ENCODE results near the gene SPATA13. TPM values are rescaled to one million over a fixed set of nuclear protein-coding genes. Genes with fewer than 3 reads are reported as not detected.

Gene SPATA13
- polyA plus RNA-seq, 5 donors: 11.2 to 14.2 (median 13.4) TPM

GRCh38 chr13:24276306-24276705, 115.8 kb downstream of the SPATA13 start:
- DNase-seq: no peak

- no peak for DNase-seq
Measured at GRCh38 chr13:24276861-24277260, 116.3 kb downstream of the SPATA13 start.

- no peak for DNase-seq
Measured at GRCh38 chr13:24277761-24278160, 117.2 kb downstream of the SPATA13 start.

DNA sequence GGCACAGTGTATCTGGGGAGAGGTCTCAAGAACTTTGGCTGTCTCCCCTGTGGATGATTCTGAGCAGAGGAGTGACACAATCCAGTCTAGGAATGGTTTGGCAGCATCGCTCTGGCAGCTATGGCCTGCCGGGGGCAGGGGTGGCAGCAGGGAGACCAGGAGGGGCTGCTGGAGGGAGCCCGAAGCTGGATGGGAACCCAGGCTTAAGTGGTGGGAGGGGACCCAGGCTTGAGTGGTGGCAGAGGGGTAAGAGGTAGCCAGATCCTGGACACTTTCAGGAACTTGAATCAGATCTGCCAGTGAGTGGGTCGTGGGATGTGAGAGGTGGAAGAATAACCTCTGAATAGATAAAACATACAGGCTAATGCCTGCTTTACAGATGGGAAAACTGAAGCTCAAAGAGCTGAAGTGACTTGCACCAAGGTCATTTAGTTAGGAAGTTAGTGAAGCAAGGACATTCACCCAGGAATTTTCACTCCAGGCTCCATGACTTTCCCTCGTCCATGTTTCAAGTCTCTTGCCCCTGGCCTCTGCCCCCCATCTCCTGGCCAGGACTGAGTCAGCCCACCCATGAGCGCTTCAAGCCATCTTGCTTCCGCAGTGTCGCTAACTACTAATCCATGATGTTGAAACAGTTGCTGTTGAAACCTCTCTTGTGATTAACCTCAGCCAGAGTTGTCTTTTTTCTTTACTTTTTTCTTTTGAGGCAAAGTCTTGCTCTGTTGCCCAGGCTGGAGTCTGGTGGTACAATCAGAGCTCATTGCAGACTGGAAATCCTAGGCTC, 119.0 kb downstream of the SPATA13 start:
- no peak for DNase-seq

GRCh38 chr13:24280720-24281119, 120.2 kb downstream of the SPATA13 start:
- no peak for DNase-seq

GRCh38 chr13:24281188-24282008, 120.9 kb downstream of the SPATA13 start:
- DNase-seq: no peak

- no peak for DNase-seq
Measured at GRCh38 chr13:24282256-24282655, 121.7 kb downstream of the SPATA13 start.

DNA sequence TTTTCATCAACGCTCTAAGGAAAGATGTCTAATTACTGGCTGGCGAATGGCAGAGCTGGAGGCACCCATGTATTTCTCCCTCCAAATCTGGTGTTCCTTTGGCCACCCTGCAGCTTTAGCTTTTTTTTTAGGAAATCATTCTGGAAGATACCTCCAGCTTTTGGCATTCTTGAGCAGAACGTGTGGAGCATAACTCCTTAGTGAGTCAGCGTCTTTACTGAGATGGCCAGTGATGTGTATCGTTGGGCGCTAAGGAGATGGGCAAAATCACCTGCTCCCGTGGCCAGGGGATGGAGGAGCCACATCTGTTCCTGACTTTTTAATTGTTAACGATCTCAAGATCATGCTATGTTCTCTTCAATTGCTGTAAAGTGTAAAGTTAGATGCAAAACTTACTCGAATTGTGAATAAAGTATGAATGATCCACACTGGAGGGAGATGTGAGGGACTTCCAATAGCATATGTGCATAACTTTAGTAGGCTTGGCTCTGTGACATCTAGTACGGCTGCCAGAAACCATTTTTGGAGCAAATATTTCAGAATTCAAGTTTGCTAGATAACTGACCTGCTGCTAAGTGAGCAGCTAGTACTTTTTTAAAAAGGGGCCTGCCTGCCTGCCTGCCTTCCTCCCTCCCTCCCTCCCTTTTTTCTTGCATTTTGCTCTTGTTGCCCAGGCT, 124.5 kb downstream of the SPATA13 start:
- DNase-seq: no peak

GRCh38 chr13:24286624-24287023, 126.1 kb downstream of the SPATA13 start:
- no peak for DNase-seq

DNA sequence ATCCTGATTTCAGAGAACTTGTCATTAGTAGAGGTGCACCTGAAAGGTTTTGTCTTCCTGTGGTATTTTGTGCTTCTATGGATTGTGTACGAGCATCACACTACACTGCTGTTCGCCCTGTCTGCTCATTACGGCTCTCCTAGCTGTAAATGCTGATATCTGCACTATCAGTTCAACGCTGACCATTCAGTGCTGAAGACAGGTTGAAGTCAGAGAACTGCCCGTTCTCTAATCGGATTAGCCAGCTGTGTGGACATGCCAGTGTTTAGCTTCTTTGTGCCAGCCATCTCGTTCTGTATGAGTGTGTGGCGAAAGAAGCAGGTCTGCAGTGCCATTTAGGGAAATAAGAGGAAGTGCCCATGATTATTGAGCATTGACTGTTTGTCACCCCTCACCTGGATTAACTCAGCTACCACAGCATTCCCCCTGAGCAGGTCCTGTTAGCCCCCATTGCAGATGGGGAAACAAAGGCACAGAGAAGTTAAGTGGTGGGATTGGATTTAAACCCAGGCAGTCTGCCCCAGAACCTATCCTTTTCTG, 127.3 kb downstream of the SPATA13 start:
- DNase-seq: no peak

DNA sequence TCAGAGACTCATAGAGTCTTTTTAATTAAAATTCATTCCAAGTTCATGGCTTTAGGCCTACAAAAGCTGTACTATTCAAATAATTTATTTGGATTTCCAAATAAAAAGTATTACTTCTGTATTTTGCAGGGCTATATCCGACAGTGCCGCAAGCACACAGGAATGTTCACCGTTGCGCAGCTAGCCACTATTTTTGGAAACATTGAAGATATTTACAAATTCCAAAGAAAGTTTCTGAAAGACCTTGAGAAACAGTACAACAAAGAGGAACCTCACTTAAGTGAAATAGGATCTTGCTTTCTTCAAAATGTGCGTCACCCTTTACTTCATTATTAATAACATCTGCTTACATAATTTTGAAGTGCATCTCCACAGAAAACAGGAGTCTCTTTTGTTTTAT, 128.3 kb downstream of the SPATA13 start:
- no peak for DNase-seq

- DNase-seq: no peak
Measured at GRCh38 chr13:24290280-24290932, 129.9 kb downstream of the SPATA13 start.

GRCh38 chr13:24292481-24292880, 132.0 kb downstream of the SPATA13 start:
- DNase-seq: no peak

DNA sequence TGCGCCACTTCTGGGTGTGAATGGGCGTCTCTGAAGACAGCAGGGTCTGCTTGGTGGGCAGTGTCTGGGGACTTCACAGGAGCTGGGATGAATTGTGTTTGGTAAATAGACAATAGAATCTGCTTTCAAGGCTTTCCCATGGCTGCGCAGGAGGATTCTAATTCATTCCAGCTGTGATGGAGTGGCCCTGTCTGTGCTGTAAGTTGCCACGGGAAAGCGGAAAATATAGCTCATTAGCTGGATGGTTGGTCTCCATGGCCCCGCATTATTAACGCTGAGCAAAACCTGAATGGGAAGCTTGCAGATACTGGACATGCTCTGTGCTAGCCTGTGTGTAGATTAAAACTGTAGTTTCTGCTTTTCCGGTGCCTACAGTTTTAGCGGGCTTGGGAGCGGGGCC, 133.2 kb downstream of the SPATA13 start:
- DNase-seq: no peak

DNA sequence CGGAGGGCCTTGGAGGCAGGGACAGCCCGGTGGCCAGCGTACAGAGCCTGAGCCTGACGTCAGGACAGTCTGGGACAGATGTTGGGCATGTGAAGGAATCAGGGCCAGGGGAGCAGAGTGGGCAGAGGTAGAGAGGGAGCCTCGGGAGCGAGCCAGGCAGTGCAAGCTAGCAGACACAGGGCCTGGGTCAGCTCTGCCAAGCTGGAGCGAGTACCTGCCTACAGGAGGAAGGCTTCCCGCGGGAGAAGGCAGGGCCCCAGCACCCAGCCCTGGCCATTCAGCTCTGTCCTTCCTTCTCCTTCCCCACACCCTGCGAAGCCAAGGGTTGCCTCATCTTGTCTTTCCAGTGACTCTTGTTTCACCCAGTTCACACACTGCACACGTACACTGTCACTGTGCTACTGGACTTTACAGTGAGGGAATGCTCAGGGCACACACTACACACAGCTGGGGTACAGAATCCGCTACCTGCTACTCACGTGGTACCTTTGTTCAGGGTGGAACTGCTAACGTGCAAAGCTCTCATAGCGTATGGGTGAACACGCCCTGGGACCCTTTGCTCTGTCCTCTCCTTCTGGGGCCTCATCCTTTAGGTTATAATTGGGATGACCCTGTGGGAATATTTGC, 139.1 kb downstream of the SPATA13 start:
- DNase-seq: no peak

DNA sequence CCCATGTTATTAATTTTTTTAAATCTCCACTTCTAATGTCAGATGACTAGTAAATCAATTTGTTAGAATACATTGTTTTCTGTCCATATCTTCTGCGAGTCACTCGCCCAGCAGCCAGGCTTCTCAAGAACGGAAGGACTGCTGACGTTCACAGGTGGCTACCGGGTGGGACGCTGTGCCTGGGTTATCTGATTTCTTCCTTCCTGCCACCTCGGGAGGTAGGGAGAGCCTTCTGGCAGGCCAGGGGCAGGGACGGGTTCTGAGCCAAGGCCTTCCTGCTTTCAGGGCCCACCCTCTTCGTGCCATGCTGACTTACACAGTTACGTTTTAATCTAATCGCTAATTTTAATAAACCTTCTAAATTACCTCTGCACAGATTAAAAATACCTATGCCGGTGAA, 140.9 kb downstream of the SPATA13 start:
- DNase-seq: no peak

GRCh38 chr13:24301911-24302310, 141.4 kb downstream of the SPATA13 start:
- DNase-seq: no peak

- DNase-seq: no peak
Measured at GRCh38 chr13:24304620-24305019, 144.1 kb downstream of the SPATA13 start.

GRCh38 chr13:24306632-24307031, 146.1 kb downstream of the SPATA13 start:
- no peak for DNase-seq

DNA sequence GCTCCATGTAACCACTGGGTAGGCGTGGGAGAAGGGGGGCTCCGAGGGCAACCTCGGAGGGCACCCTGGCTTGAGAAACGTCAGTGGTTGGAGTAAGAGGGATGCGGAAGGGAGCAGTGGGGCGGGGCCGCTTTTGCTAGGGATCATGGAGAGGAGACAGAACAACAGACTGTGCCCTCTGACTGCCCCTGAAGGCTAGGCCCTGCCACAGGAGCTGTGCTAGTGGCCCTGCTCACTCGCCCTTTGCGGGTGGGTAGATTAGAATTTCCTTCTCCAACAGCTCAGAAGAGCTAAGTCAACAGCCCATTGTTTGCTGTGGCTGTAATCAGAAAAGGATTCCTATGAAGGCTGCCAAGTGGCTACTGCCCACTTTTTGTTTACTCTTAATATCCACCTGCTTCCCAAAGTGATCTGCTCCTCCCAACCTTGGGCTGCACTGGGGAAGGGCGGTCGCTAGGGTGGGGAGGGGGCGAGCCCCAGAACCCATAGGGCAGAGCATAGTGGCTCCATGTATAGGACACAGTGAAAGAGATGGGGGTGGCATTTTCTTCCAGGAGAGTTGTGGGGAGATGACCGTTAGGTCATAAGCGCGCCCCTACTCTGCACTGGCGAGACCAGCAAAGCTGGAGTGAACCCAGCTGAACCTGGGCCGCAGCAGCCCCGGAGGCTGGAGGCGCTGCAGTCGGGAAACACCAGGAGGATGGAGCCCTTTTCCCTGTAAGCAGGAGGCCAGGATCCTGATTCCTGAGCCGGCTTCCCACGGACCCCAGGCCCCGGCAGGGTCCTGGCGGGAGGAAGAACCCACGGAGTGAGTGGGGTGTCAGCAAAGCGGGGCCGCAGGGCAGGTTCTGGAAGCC, 146.9 kb downstream of the SPATA13 start:
- DNase-seq: peak; percentile 16 to 26

Data from right lung (tissue), 5 donors.